Right lobe of liver (tissue), 6 donors: ENCODE results near the gene MBD3. TPM values are rescaled to one million over a fixed set of nuclear protein-coding genes. Genes with fewer than 3 reads are reported as not detected.

Experiments
- ATAC-seq, 4 donors: fragments of 200-7000 bp; cut with Tn5 transposase; one replicate each; pipeline ENCODE4 v1.9.1; 2020; ENCODE audit warnings: mild to moderate bottlenecking in 4 of 4, moderate library complexity in 4 of 4
- DNase-seq, 3 donors: peaks; one replicate each; pipeline ENCODE4 v3.0.0-alpha.2; 2020
- H3K27ac ChIP-seq, 3 donors: fragments of 200-600 bp; one replicate each; pipeline ENCODE4 v1.8.0; 2022
- H3K27me3 ChIP-seq, 2 donors: fragments of 200-600 bp; one replicate each; pipeline ENCODE4 v1.8.0; 2022
- H3K36me3 ChIP-seq, 4 donors: fragments of 200-600 bp; sonication (generic) in 1 of 4; one replicate each; pipeline versions ENCODE4 v1.5.1 to v1.8.0; 2017 to 2022; ENCODE audit warnings: control low read depth in 1 of 4
- H3K4me1 ChIP-seq, 4 donors: fragments of 200-600 bp; sonication (generic) in 1 of 4; one replicate each; pipeline versions ENCODE4 v1.5.1 to v1.8.0; 2017 to 2022; ENCODE audit warnings: control low read depth in 1 of 4
- H3K4me3 ChIP-seq, 3 donors: fragments of 200-600 bp; one replicate each; pipeline ENCODE4 v1.8.0; 2022
- H3K9me3 ChIP-seq, 4 donors: fragments of 200-600 bp; sonication (generic) in 1 of 4; one replicate each; pipeline versions ENCODE4 v1.5.1 to v1.8.0; 2017 to 2022; ENCODE audit warnings: control low read depth in 1 of 4
- CTCF ChIP-seq, 4 donors: fragments of 200-600 bp in 3 of 4; fragments of 450-650 bp in 1 of 4; IDR thresholded peaks; one replicate each; pipeline versions ENCODE4 v1.5.1 to v1.8.0; 2016 to 2022; ENCODE audit warnings: antibody characterized with exemption in 4 of 4, mild to moderate bottlenecking in 2 of 4
- POLR2A ChIP-seq: fragments of 450-650 bp; IDR thresholded peaks from one replicate; pipeline ENCODE4 v1.6.1; 2017; ENCODE audit warnings: antibody characterized with exemption, mild to moderate bottlenecking
- WGBS: methylation state at CpG from one replicate; pipeline ENCODE4 v1.1.6; 2018; ENCODE audit warnings: low coverage, low lambda C conversion rate; ENCODE audit not compliant: insufficient coverage; ENCODE audit errors: missing lambda C conversion rate; 5-methylcytosine and 5-hydroxymethylcytosine counted together
- intact Hi-C, 2 donors: fragments of 100-400 bp; cut with DNase I; formaldehyde crosslinking; loops; one replicate each; pipeline versions ENCODE4 v1.11.2 to v1.14.1; 2022
- total RNA-seq, 6 experiments: library from RNA; depleted of rRNA in 2 of 6; stranded (reverse); fragments of >200 nt in 2 of 6; fragmentation: NEBNext Ultra II Directional in 3 of 6; extraction: Animal tissue kit (Norgen Biotek cat#: 25700) in 3 of 6; gene quantifications; one replicate each; pipeline versions ENCODE4 v1.1.0 to v1.2.4, GENCODE V29; 2016 to 2023
- donor health status: DM: no; HTN: yes; CAD: no.
- donor health status: DM: no; HTN: no; CAD: no.
- donor health status: DM: no; HTN: no; CAD: no.
- donor health status: DM: no; HTN: yes; CAD: no.
- donor health status: DM: no; HTN: yes; CAD: no.

The MBD3 gene
- total RNA-seq, 6 experiments from 2014 or later, result 27.3 to 72.1 (median 30.1) TPM

- H3K27ac ChIP-seq, result no peak overlapping the region
- ATAC-seq, result no peak
- no CpG with 5 or more reads among the region's 25 CpGs for WGBS
Measured at GRCh38 chr19:1560286-1560882, 32.3 kb downstream of the MBD3 start.

GRCh38 chr19:1558552-1558951 lies 34.1 kb downstream of the MBD3 start:
- no peaks in the 10 kb centered on the region for H3K4me1 ChIP-seq
- ATAC-seq (no peak), DNase-seq (no peak)
- TF ChIP-seq POLR2A (no peak), CTCF (IDR thresholded peaks at IDR 0.05) (no peak)
- no peaks in the 10 kb centered on the region for H3K9me3 ChIP-seq
- intact Hi-C loops, result loop anchor here (10.0 kb wide), 2 partner anchors 116 to 226 kb away; no protein-coding TSS in a partner anchor
- no peak overlapping the region for H3K4me3 ChIP-seq
- no peak overlapping the region for H3K27ac ChIP-seq
- H3K36me3 ChIP-seq, result no peaks in the 10 kb centered on the region
- 78% methylated on average over 3 of the region's 12 CpGs for WGBS
- no peaks in the 10 kb centered on the region for H3K27me3 ChIP-seq

More at GRCh38 chr19:1560286-1560882, 32.3 kb downstream of the MBD3 start:
- no peaks in the 10 kb centered on the region for H3K4me1 ChIP-seq
- no peaks in the 10 kb centered on the region for H3K27me3 ChIP-seq
- no peak for DNase-seq
- H3K9me3 ChIP-seq, result no peaks in the 10 kb centered on the region
- H3K36me3 ChIP-seq, result no peaks in the 10 kb centered on the region
- no peak overlapping the region for H3K4me3 ChIP-seq
- intact Hi-C loops, result no loop called here
- TF ChIP-seq CTCF (IDR thresholded peaks at IDR 0.05) (no peak), POLR2A (no peak)

GRCh38 chr19:1556390-1557070 lies 36.1 kb downstream of the MBD3 start:
- H3K27ac ChIP-seq, result no peak overlapping the region
- intact Hi-C loops, result loop anchor here (10.0 kb wide), 2 partner anchors 118 to 228 kb away; no protein-coding TSS in a partner anchor
- H3K4me3 ChIP-seq, result no peak overlapping the region
- ATAC-seq (no peak), DNase-seq (no peak)
- H3K27me3 ChIP-seq, result no peaks in the 10 kb centered on the region
- TF ChIP-seq POLR2A (no peak), CTCF (IDR thresholded peaks at IDR 0.05) (no peak)
- WGBS, result 96% methylated on average over 26 of the region's 66 CpGs
- no peaks in the 10 kb centered on the region for H3K9me3 ChIP-seq
- H3K4me1 ChIP-seq, result no peaks in the 10 kb centered on the region
- no peaks in the 10 kb centered on the region for H3K36me3 ChIP-seq

- Histone ChIP-seq H3K36me3 (no peaks in the 10 kb centered on the region), H3K27me3 (no peaks in the 10 kb centered on the region), H3K4me3 (no peak overlapping the region), H3K9me3 (no peaks in the 10 kb centered on the region), H3K4me1 (no peaks in the 10 kb centered on the region), H3K27ac (no peak overlapping the region)
- no peak for TF ChIP-seq POLR2A
- TF ChIP-seq CTCF (IDR thresholded peaks at IDR 0.05), result no peak
- ATAC-seq (no peak), DNase-seq (no peak)
- intact Hi-C loops, result loop anchor here (10.0 kb wide), 2 partner anchors 119 to 229 kb away; no protein-coding TSS in a partner anchor
- WGBS, result 97% methylated on average over 21 of the region's 121 CpGs
Measured at GRCh38 chr19:1555487-1556389, 36.9 kb downstream of the MBD3 start.
